Activated T-helper 1 cell treated with anti-CD3 and anti-CD28 coated beads, Interleukin-12 subunit alpha, Interleukin-12 subunit beta, Interleukin-2, Interleukin-4 antibody, amounts not matched to agents 30 ng/mL and 10 ng/mL and 1 ng/mL, durations not matched to agents 14 hours and 24 hours and 36 hours (primary cell): ENCODE results near the gene APOLD1. TPM values are rescaled to one million over a fixed set of nuclear protein-coding genes. Genes with fewer than 3 reads are reported as not detected.
A peak's percentile ranks its signal among the peaks of the same experiment; 100 is the strongest.
"Not testable (repeated sequence)": the region's sequence is repeated elsewhere in the genome, so short reads cannot be mapped to it uniquely, and the experiment has no call there.

Source experiments
- DNase-seq: peaks from one replicate; pipeline ENCODE4 v3.0.0; 2021; ENCODE audit warnings: low spot score
- H3K27ac Mint-ChIP-seq: one replicate; pipeline ENCODE4 v1.8.0; 2021; ENCODE audit warnings: mild to moderate bottlenecking, mixed read lengths
- H3K27me3 Mint-ChIP-seq: one replicate; pipeline ENCODE4 v1.8.0; 2022; ENCODE audit warnings: mild to moderate bottlenecking, moderate library complexity, mixed read lengths; ENCODE audit not compliant: insufficient read depth
- H3K36me3 Mint-ChIP-seq: one replicate; pipeline ENCODE4 v1.8.0; 2021; ENCODE audit warnings: low read depth, mixed read lengths
- H3K4me1 Mint-ChIP-seq: one replicate; pipeline ENCODE4 v1.8.0; 2021; ENCODE audit warnings: low read depth, mixed read lengths
- H3K4me3 Mint-ChIP-seq: one replicate; pipeline ENCODE4 v1.8.0; 2021; ENCODE audit warnings: mild to moderate bottlenecking, moderate library complexity, mixed read lengths
- H3K9me3 Mint-ChIP-seq: one replicate; pipeline ENCODE4 v1.8.0; 2021; ENCODE audit warnings: mixed read lengths
- intact Hi-C: fragments of 100-400 bp; cut with micrococcal nuclease; formaldehyde crosslinking; loops from one replicate; pipeline ENCODE4 v1.15.1; 2024
- total RNA-seq: library from RNA; stranded (reverse); gene quantifications from 2 replicates; pipeline ENCODE4 v1.2.3, GENCODE V29; 2022

Gene APOLD1
- total RNA-seq, 1 donor from 2014 or later, result 4.8 TPM

DNA sequence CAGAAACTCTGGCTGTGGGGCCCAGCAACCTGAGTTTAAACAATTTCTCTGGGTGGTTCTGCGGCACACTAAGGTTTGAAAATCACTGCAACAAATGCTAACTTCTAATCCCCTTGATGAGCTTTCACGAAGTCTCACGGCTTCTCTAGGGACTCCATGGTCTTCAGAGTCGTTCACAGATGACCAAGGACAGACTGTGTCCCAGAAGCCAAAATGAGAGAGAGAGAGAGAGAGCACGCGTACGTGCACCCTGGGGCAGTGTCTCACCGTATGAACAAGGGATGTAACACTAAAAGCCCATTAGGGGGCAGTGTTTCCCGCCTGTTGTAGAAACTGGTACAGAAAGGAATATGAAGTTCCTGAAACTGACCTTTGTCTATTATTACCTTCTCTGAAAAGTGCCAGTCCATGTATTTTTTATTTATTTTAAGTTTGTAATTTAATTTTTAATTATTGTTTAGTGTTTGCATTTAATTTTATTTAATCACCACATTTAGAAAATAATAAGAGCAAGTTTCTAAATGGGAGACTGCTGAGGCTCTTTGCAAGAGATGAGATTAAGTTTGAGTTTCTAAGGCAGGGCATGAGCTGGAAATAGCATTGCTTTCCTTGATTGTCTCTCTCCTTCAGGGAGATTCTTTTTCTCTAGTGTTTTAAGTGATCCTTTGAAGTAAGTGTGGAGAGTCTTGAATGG is 3.4 kb downstream of the APOLD1 start:
- peaks cover 42% of the 10 kb centered on the region for H3K4me1 Mint-ChIP-seq
- peaks cover 1% of the 10 kb centered on the region for H3K36me3 Mint-ChIP-seq
- peak overlapping the region; percentile 89 for H3K4me3 Mint-ChIP-seq
- peak; percentile 46 for DNase-seq
- no peaks in the 10 kb centered on the region for H3K27me3 Mint-ChIP-seq
- H3K27ac Mint-ChIP-seq, result peak overlapping the region; percentile 93
- no peaks in the 10 kb centered on the region for H3K9me3 Mint-ChIP-seq
- intact Hi-C loops, result loop anchor here (1.0 to 5.0 kb wide), 13 partner anchors 19 to 424 kb away; partner anchors contain the start of genes DDX47, EMP1, FAM234B and GPRC5A

- Mint-ChIP-seq H3K27me3 (no peaks in the 10 kb centered on the region), H3K36me3 (peaks cover 1% of the 10 kb centered on the region), H3K4me1 (peaks cover 30% of the 10 kb centered on the region), H3K27ac (no peak overlapping the region), H3K4me3 (no peak overlapping the region), H3K9me3 (no peaks in the 10 kb centered on the region)
- intact Hi-C loops, result no loop called here
- no peak for DNase-seq
These were observed 5.5 kb downstream of the APOLD1 start for GRCh38 chr12:12790956-12791355.

GRCh38 chr12:12791756-12792369 is 6.4 kb downstream of the APOLD1 start:
- no peaks in the 10 kb centered on the region for H3K9me3 Mint-ChIP-seq
- H3K27me3 Mint-ChIP-seq, result no peaks in the 10 kb centered on the region
- no peak overlapping the region for H3K4me3 Mint-ChIP-seq
- no peak overlapping the region for H3K27ac Mint-ChIP-seq
- peaks cover 1% of the 10 kb centered on the region for H3K36me3 Mint-ChIP-seq
- intact Hi-C loops, result no loop called here
- DNase-seq, result no peak
- peaks cover 26% of the 10 kb centered on the region for H3K4me1 Mint-ChIP-seq

DNA sequence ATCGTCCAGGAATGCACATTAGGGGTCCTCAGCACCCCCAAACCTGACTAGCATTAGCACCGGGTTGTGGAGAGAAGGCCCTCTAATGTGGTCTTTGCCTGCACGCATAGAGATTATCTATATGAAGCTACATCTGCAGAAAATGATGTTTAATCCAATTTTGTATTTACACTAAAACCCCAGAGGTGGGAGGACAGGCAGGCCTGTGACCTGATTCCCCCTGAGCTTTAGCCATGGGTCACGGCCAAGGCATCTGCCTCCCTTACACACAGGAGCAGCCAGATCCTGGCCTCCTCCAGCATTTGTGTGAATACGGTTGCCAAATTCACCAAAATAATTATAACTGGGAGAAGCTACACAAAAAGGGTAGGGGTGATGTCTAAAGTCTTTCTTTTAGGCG is 7.0 kb downstream of the APOLD1 start:
- Mint-ChIP-seq H3K27ac (no peak overlapping the region), H3K36me3 (peaks cover 1% of the 10 kb centered on the region), H3K4me3 (no peak overlapping the region), H3K27me3 (no peaks in the 10 kb centered on the region), H3K9me3 (no peaks in the 10 kb centered on the region), H3K4me1 (peaks cover 24% of the 10 kb centered on the region)
- intact Hi-C loops, result no loop called here
- no peak for DNase-seq

- H3K4me3 Mint-ChIP-seq, result no peak overlapping the region
- no peak for DNase-seq
- H3K27me3 Mint-ChIP-seq, result no peaks in the 10 kb centered on the region
- peaks cover 5% of the 10 kb centered on the region for H3K4me1 Mint-ChIP-seq
- no peaks in the 10 kb centered on the region for H3K36me3 Mint-ChIP-seq
- no peak overlapping the region for H3K27ac Mint-ChIP-seq
- no peaks in the 10 kb centered on the region for H3K9me3 Mint-ChIP-seq
- intact Hi-C loops, result no loop called here
These were observed 9.2 kb downstream of the APOLD1 start for GRCh38 chr12:12794686-12795085.

DNA sequence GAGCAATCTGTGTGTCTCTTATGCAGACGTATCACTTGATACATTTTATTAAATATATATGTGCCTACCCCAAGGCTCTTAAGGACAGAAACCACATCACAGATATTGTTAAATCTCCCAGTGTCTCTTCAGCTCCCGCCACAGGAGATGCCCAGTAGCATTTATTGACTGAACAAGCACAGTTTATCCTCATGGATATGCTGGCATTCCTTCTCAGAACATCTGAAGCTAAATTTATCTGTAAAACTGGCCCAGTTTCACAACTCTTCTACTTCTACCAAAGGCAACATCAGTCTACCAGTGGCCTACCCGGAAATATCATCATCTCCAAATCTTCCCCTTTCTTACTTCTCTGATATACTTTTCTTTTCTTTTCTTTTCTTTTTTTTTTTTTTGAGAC is 10.7 kb downstream of the APOLD1 start:
- no peaks in the 10 kb centered on the region for H3K36me3 Mint-ChIP-seq
- no peak for DNase-seq
- intact Hi-C loops, result no loop called here
- H3K27me3 Mint-ChIP-seq, result no peaks in the 10 kb centered on the region
- H3K4me1 Mint-ChIP-seq, result peaks cover 7% of the 10 kb centered on the region
- H3K4me3 Mint-ChIP-seq, result no peak overlapping the region
- no peak overlapping the region for H3K27ac Mint-ChIP-seq
- peaks cover 5% of the 10 kb centered on the region for H3K9me3 Mint-ChIP-seq

DNA sequence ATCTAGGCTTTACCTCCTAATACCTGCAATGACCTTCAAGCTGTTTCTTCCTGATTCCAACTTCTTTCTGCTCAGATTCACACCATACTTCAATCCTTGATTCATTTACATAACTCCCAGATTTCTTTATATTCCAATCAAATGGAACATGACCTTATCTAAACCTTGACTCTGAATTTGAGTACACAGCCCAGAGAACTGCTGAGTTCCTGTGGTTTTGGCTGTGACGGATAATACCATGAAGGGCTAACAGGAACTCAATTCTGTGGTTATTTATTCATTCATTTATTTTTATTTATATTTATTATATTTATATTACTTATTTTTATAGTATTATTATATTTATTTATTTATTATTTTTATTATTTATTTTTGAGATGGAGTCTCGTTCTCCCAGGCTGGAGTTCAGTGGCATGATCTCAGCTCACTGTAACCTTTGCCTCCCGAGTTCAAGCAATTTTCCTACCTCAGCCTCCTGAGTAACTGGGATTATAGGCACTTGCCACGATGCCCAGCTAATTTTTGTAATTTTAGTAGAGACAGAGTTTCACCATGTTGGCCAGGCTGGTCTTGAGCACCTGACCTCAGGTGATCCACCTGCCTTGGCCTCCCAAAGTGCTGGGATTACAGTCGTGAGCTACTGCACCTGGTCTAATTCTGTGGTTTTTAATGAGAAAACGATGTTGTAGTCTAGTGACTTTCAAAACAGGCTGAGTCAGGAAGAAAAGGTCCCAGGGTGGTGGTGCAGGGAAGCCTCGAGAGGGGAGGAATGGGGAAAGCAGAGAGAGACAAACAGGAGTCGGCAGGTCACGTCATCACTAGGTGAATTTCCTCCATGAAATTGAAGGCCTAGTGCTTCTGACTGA is 11.7 kb downstream of the APOLD1 start:
- intact Hi-C loops, result no loop called here
- peaks cover 10% of the 10 kb centered on the region for H3K4me1 Mint-ChIP-seq
- peaks cover 5% of the 10 kb centered on the region for H3K9me3 Mint-ChIP-seq
- no peak overlapping the region for H3K27ac Mint-ChIP-seq
- H3K4me3 Mint-ChIP-seq, result no peak overlapping the region
- no peak for DNase-seq
- H3K36me3 Mint-ChIP-seq, result no peaks in the 10 kb centered on the region
- no peaks in the 10 kb centered on the region for H3K27me3 Mint-ChIP-seq

GRCh38 chr12:12797794-12798152 is 12.3 kb downstream of the APOLD1 start:
- intact Hi-C loops, result no loop called here
- Mint-ChIP-seq H3K4me1 (peaks cover 16% of the 10 kb centered on the region), H3K4me3 (no peak overlapping the region), H3K27ac (peak overlapping the region; percentile 52), H3K27me3 (no peaks in the 10 kb centered on the region), H3K36me3 (no peaks in the 10 kb centered on the region), H3K9me3 (peaks cover 5% of the 10 kb centered on the region)
- no peak for DNase-seq

GRCh38 chr12:12798480-12798879 is 13.0 kb downstream of the APOLD1 start:
- intact Hi-C loops, result no loop called here
- H3K4me3 Mint-ChIP-seq, result no peak overlapping the region
- no peak overlapping the region for H3K27ac Mint-ChIP-seq

GRCh38 chr12:12799163-12799920 is 13.9 kb downstream of the APOLD1 start:
- peaks cover 28% of the 10 kb centered on the region for H3K4me1 Mint-ChIP-seq
- DNase-seq, result no peak
- peaks cover 5% of the 10 kb centered on the region for H3K9me3 Mint-ChIP-seq
- no peaks in the 10 kb centered on the region for H3K27me3 Mint-ChIP-seq
- no peak overlapping the region for H3K4me3 Mint-ChIP-seq
- peaks cover 2% of the 10 kb centered on the region for H3K36me3 Mint-ChIP-seq
- no peak overlapping the region for H3K27ac Mint-ChIP-seq
- intact Hi-C loops, result no loop called here

More at GRCh38 chr12:12798480-12798879, 13.0 kb downstream of the APOLD1 start:
- H3K27me3 Mint-ChIP-seq, result no peaks in the 10 kb centered on the region
- H3K4me1 Mint-ChIP-seq, result peaks cover 23% of the 10 kb centered on the region
- H3K36me3 Mint-ChIP-seq, result peaks cover 2% of the 10 kb centered on the region
- no peak for DNase-seq
- H3K9me3 Mint-ChIP-seq, result peaks cover 5% of the 10 kb centered on the region

- intact Hi-C loops, result no loop called here
- peaks cover 36% of the 10 kb centered on the region for H3K4me1 Mint-ChIP-seq
- H3K36me3 Mint-ChIP-seq, result peaks cover 2% of the 10 kb centered on the region
- H3K27me3 Mint-ChIP-seq, result no peaks in the 10 kb centered on the region
- H3K9me3 Mint-ChIP-seq, result peaks cover 5% of the 10 kb centered on the region
- peak overlapping the region; percentile 42 for H3K27ac Mint-ChIP-seq
- no peak overlapping the region for H3K4me3 Mint-ChIP-seq
- no peak for DNase-seq
These were observed 15.1 kb downstream of the APOLD1 start for GRCh38 chr12:12800406-12801180.

GRCh38 chr12:12801656-12802055 is 16.2 kb downstream of the APOLD1 start:
- intact Hi-C loops, H3K36me3 Mint-ChIP-seq, H3K4me3 Mint-ChIP-seq, H3K27me3 Mint-ChIP-seq, H3K9me3 Mint-ChIP-seq, DNase-seq: not testable (repeated sequence)
- Mint-ChIP-seq H3K4me1 (peaks cover 44% of the 10 kb centered on the region), H3K27ac (peak overlapping the region; percentile 0)
